HFFc6 (cell line): Measurements from ENCODE around the gene NFS1. TPM values are rescaled to one million over a fixed set of nuclear protein-coding genes. Genes with fewer than 3 reads are reported as not detected.

Experiments used
- DNase-seq: peaks from one replicate; pipeline ENCODE4 v3.0.0-alpha.2; 2018
- H3K27ac Mint-ChIP-seq: 2 replicates; pipeline ENCODE4 v1.8.0; 2020; ENCODE audit warnings: mild to moderate bottlenecking, mixed read lengths
- H3K27me3 Mint-ChIP-seq: 2 replicates; pipeline ENCODE4 v1.8.0; 2021; ENCODE audit warnings: mild to moderate bottlenecking, moderate library complexity, mixed read lengths; ENCODE audit not compliant: insufficient read depth
- H3K36me3 Mint-ChIP-seq: 2 replicates; pipeline ENCODE4 v1.8.0; 2021; ENCODE audit warnings: low read depth, mixed read lengths
- H3K4me1 Mint-ChIP-seq: 2 replicates; pipeline ENCODE4 v1.8.0; 2020; ENCODE audit warnings: low read depth, mixed read lengths
- H3K4me3 Mint-ChIP-seq: 2 replicates; pipeline ENCODE4 v1.8.0; 2020; ENCODE audit warnings: mild to moderate bottlenecking, moderate library complexity, mixed read lengths
- H3K9me3 Mint-ChIP-seq: 2 replicates; pipeline ENCODE4 v1.8.0; 2020; ENCODE audit warnings: mild to moderate bottlenecking, mixed read lengths
- total RNA-seq, 6 experiments: library from RNA; stranded (reverse); fragmentation: NEBNext Ultra II Directional; extraction: Animal tissue kit (Norgen Biotek cat#: 25700); gene quantifications; 2 replicates in 1 of 6; 3 replicates in 5 of 6; pipeline ENCODE4 v1.2.3, GENCODE V29; 2021
- TF ChIP-seq, protein P1 (sequence below): fragments of 200-600 bp; sonication (generic); IDR thresholded peaks from 2 replicates; pipeline ENCODE4 v1.5.0; 2021; ENCODE audit warnings: antibody characterized with exemption, mild to moderate bottlenecking

The NFS1 gene
- total RNA-seq, 6 experiments from 2014 or later = 28.6 to 40.6 (median 34.6) TPM

DNA sequence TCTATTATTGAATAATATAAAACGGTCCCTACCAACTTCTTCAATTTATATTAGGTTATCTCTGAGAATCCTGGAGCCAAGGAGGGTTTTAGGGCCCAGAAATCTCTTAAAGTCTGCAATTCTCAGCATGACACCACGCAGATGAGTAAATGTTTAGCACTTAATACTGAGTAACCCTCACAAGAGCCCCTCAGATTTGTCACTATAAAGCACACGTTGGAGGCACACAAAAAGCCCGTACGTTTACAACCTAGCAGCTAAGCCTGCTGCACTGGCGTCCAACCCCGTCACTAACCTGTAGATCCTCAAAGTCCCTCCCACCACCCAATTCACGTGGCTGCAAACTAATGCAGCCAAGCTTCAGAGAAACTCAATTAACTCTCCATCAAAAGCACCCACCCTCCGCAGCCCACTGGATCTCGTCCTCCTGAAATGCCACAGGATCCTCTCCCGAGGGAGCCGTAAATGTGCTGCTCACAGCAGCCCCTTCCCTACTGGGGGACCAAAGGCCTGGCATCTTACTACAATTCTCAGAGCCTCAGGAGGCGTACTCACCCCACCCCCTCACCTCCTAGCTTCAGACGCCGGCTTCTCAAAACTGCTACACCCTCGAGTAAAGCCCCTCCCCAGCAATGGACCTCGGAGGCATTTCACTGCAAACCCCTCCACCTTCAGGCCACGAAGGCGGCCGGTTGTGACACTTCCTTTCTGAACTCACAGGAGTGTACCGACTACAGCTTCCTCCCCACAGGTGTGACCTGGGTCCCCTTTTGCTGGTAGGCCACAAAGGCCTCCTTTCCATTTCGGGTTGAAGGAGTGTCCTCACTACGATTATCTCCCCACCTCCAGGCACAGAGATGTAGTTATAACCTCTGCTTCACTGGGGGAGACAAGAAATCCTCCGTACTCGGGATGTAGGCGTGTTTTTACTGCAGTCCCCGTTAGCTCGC lies 35.4 kb downstream of the NFS1 start:
- TF ChIP-seq, protein P1, sequence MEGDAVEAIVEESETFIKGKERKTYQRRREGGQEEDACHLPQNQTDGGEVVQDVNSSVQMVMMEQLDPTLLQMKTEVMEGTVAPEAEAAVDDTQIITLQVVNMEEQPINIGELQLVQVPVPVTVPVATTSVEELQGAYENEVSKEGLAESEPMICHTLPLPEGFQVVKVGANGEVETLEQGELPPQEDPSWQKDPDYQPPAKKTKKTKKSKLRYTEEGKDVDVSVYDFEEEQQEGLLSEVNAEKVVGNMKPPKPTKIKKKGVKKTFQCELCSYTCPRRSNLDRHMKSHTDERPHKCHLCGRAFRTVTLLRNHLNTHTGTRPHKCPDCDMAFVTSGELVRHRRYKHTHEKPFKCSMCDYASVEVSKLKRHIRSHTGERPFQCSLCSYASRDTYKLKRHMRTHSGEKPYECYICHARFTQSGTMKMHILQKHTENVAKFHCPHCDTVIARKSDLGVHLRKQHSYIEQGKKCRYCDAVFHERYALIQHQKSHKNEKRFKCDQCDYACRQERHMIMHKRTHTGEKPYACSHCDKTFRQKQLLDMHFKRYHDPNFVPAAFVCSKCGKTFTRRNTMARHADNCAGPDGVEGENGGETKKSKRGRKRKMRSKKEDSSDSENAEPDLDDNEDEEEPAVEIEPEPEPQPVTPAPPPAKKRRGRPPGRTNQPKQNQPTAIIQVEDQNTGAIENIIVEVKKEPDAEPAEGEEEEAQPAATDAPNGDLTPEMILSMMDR = no peak
- peak; percentile 3 for DNase-seq
- H3K4me3 Mint-ChIP-seq = peak overlapping the region; percentile 89
- peak overlapping the region; percentile 98 for H3K27ac Mint-ChIP-seq
- peaks cover 32% of the 10 kb centered on the region for H3K36me3 Mint-ChIP-seq
- H3K4me1 Mint-ChIP-seq = peaks cover 51% of the 10 kb centered on the region
- no peaks in the 10 kb centered on the region for H3K9me3 Mint-ChIP-seq
- peaks cover 2% of the 10 kb centered on the region for H3K27me3 Mint-ChIP-seq

DNA sequence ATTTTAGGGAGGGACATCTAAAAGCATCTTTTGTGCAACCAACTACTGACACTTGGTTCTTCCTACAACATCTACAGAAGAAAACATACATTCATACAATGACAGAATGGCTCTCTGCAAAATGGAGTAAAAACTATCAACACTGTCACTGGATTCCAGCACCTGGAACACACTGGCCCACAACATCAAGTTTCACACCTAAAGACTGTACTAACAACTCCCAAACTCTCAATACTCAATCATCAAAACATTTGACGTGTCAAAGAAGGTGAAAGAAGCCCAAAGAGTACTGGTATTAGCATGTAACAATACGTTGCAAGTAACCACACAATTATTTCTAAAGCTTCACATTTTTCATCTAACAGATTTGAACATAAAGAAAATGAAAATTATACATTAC lies 36.6 kb downstream of the NFS1 start:
- H3K4me3 Mint-ChIP-seq = peak overlapping the region; percentile 89
- peak overlapping the region; percentile 69 for H3K27ac Mint-ChIP-seq
- TF ChIP-seq, protein P1 = no peak
- H3K27me3 Mint-ChIP-seq = peaks cover 2% of the 10 kb centered on the region
- H3K36me3 Mint-ChIP-seq = peaks cover 22% of the 10 kb centered on the region
- no peaks in the 10 kb centered on the region for H3K9me3 Mint-ChIP-seq
- H3K4me1 Mint-ChIP-seq = peaks cover 53% of the 10 kb centered on the region
- DNase-seq = no peak

- DNase-seq = no peak
- Mint-ChIP-seq H3K36me3 (peaks cover 22% of the 10 kb centered on the region), H3K9me3 (no peaks in the 10 kb centered on the region), H3K4me3 (peak overlapping the region; percentile 89), H3K27ac (peak overlapping the region; percentile 69), H3K4me1 (peaks cover 53% of the 10 kb centered on the region), H3K27me3 (peaks cover 2% of the 10 kb centered on the region)
- TF ChIP-seq, protein P1 = no peak
Measured at GRCh38 chr20:35661908-35662307, 37.2 kb downstream of the NFS1 start.

DNA sequence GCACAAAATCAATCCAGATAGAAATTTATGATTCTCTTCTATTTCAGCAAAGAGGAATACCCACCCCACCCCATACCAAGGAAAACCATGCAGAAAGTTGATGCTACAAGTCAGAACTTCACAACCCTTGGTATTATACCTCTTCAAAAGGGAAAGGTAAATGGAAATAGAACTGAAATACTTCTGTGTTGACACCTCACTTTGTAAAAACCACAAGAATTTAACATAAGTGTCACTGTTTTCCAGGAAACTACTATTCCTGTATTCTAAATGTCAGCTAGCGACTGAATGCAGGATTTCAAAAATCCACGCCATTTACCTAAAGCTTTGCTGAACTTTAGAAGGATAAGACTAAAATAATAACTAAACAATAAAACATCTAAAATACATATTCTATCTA lies 38.1 kb downstream of the NFS1 start:
- DNase-seq = no peak
- H3K4me3 Mint-ChIP-seq = peak overlapping the region; percentile 89
- peaks cover 2% of the 10 kb centered on the region for H3K27me3 Mint-ChIP-seq
- peaks cover 22% of the 10 kb centered on the region for H3K36me3 Mint-ChIP-seq
- H3K9me3 Mint-ChIP-seq = no peaks in the 10 kb centered on the region
- H3K27ac Mint-ChIP-seq = no peak overlapping the region
- peaks cover 53% of the 10 kb centered on the region for H3K4me1 Mint-ChIP-seq
- TF ChIP-seq, protein P1 = no peak

- Mint-ChIP-seq H3K36me3 (peaks cover 22% of the 10 kb centered on the region), H3K4me3 (peak overlapping the region; percentile 89; the same call in 1 of the 2 replicates), H3K27ac (no peak overlapping the region), H3K27me3 (peaks cover 2% of the 10 kb centered on the region), H3K9me3 (no peaks in the 10 kb centered on the region), H3K4me1 (peaks cover 53% of the 10 kb centered on the region)
- TF ChIP-seq, protein P1 = no peak
- no peak for DNase-seq
Measured at GRCh38 chr20:35660122-35660937, 38.8 kb downstream of the NFS1 start.
